GM12891 (cell line): ENCODE results near the gene SEPTIN10.
"Not testable (repeated sequence)": the region's sequence is repeated elsewhere in the genome, so short reads cannot be mapped to it uniquely, and the experiment has no call there.

Experiments used
- DNase-seq: peaks from one replicate; pipeline ENCODE4 v3.0.0; 2011; ENCODE audit warnings: low spot score; ENCODE audit not compliant: insufficient read length
- FAIRE-seq: peaks from 2 replicates; lab custom pipeline; 2011; peaks lifted over from hg19 to GRCh38; lab: Jason Lieb, UNC
- PAX5 ChIP-seq: IDR thresholded peaks from 2 replicates; pipeline ENCODE4 v1.6.1; 2011; ENCODE audit warnings: low read length, moderate library complexity, mild to moderate bottlenecking; ENCODE audit not compliant: insufficient read depth, severe bottlenecking
- POLR2A ChIP-seq: IDR thresholded peaks from 2 replicates; pipeline ENCODE4 v1.6.1; 2011; ENCODE audit warnings: low read depth, low read length, control low read depth
- POLR2AphosphoS5 ChIP-seq: IDR thresholded peaks from 2 replicates; pipeline ENCODE4 v1.6.1; 2011; ENCODE audit warnings: low read depth, low read length, control low read depth
- POU2F2 ChIP-seq: IDR thresholded peaks from 2 replicates; pipeline ENCODE4 v1.6.1; 2011; ENCODE audit warnings: low read depth, mild to moderate bottlenecking, control low read depth, low read length, moderate library complexity
- SPI1 ChIP-seq: IDR thresholded peaks from 2 replicates; pipeline ENCODE4 v1.6.1; 2011; ENCODE audit warnings: low read depth, low read length, control low read depth
- TAF1 ChIP-seq: IDR thresholded peaks from 2 replicates; pipeline ENCODE4 v1.6.1; 2011; ENCODE audit warnings: low read depth, low read length, control low read depth

The SEPTIN10 gene

GRCh38 chr2:109554758-109555157, 59.0 kb downstream of the SEPTIN10 start:
- TF ChIP-seq SPI1 (no peak), PAX5 (no peak), POLR2A (no peak), POLR2AphosphoS5 (no peak), POU2F2 (no peak), TAF1 (no peak)
- FAIRE-seq = no peak
- no peak for DNase-seq

GRCh38 chr2:109549016-109549590, 64.7 kb downstream of the SEPTIN10 start:
- TF ChIP-seq POU2F2 (no peak), POLR2AphosphoS5 (no peak), TAF1 (no peak), PAX5 (no peak), POLR2A (no peak), SPI1 (no peak)
- FAIRE-seq (no peak), DNase-seq (no peak)

GRCh38 chr2:109547280-109547679, 66.5 kb downstream of the SEPTIN10 start:
- TF ChIP-seq PAX5 (no peak), POLR2AphosphoS5 (no peak), POU2F2 (no peak), POLR2A (no peak), TAF1 (no peak), SPI1 (no peak)
- no peak for DNase-seq
- no peak for FAIRE-seq

DNA sequence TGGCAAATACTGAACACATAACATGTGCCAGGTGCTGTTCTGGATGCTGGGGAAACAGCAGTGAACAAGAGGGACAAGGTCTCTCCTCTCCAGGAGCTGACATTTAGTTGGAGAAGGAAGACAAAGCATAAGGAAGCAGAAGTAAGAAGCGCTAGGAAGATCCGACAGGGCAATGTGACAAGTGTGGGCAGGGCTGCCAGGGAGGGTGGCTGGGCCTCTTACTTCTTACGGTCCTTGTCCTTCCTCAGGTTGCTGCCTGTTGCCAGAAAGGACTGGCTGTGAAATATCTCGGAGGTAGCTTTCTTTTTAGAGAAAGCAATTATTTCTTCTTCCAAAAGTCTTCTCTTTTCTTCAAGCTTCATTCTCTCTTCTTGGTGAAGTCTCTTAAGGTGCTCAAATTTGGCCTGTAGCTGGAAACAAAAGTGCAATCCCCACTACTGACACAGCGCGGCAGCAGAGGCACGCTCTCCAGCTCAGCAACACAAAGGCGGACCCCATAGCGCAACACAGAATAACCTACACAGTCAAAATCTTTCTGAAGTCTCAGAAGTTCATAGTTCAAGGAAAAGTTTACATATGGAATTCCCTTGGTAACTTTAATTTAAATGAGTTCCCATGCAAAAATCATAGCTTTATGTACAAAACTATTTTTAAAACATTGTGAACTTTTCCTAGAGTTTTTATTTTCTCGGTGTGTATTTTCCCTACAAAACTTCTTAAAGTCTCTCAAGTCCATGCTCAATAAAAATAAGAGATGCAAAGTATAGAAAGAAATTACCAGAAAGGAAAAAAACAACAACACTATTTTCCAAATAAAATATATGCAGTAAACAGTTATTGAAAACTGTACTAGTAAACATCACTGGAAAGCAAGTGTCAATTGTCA, 67.7 kb downstream of the SEPTIN10 start:
- TF ChIP-seq SPI1 (no peak), POLR2AphosphoS5 (no peak), POU2F2 (no peak), POLR2A (no peak), TAF1 (no peak), PAX5 (no peak)
- FAIRE-seq = peak; percentile 91

DNA sequence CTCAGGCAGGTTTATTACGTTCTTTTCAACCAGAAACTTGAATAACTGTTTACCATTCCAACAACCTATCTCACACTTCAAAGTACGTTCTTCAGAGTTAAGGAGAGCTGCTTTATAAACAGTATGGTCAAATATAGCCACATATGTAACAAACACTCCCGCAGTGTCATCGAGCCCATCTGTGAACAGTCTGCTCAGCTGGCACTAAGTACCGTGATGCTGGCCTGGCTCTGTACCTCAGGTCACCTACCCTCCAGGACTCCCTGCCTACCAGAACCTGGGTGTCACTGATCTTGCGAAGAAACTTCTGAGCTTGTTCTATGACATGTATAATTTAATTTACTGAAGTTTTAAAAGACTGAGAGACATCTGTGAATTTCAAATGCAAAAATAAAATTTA, 71.4 kb downstream of the SEPTIN10 start:
- no peak for DNase-seq
- no peak for FAIRE-seq
- TF ChIP-seq POLR2AphosphoS5 (no peak), POLR2A (no peak), TAF1 (no peak), POU2F2 (no peak), PAX5 (no peak), SPI1 (no peak)

More for the DNA sequence above, 67.7 kb downstream of the SEPTIN10 start:
- DNase-seq = no peak

DNA sequence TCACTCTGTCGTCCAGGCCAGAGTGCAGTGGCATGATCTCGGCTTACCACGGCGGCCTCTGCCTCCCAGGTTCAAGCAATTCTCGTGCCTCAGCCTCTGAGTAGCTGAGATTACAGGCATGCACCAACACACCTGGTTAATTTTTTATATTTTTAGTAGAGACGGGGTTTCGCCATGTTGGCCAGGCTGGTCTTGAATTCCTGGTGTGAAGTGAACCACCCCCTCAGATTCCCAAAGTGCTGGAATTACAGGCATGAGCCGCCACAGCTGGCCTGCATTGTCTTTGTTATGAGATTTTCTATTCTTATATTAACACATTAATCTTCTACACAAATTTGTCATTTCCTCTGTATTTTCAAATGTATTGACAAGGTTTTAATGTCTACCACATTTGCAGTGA, 75.2 kb downstream of the SEPTIN10 start:
- TF ChIP-seq TAF1 = no peak
- TF ChIP-seq PAX5 = no peak
- no peak for TF ChIP-seq POLR2A
- TF ChIP-seq SPI1 = no peak
- no peak for FAIRE-seq
- DNase-seq = no peak

- no peak for DNase-seq
- no peak for FAIRE-seq
- TF ChIP-seq PAX5 = no peak
- no peak for TF ChIP-seq POU2F2
- no peak for TF ChIP-seq POLR2A
Measured at GRCh38 chr2:109537565-109538222, 76.1 kb downstream of the SEPTIN10 start.

DNA sequence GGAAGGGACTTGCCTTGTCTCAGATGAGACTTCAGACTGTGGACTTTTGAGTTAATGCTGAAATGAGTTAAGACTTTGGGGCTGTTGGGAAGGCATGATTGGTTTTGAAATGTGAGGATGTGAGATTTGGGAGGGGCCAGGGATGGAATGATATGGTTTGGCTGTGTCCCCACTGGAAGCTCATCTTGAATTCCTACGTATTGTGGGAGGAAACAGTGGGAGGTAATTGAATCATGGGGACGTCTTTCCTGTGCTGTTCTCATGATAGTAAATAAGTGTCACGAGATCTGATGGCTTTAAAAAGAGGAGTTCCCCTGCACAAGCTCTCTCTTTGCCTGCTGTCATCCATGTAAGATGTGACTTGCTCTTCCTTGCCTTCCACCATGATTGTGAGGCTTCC, 77.2 kb downstream of the SEPTIN10 start:
- FAIRE-seq, DNase-seq: not testable (repeated sequence)

DNA sequence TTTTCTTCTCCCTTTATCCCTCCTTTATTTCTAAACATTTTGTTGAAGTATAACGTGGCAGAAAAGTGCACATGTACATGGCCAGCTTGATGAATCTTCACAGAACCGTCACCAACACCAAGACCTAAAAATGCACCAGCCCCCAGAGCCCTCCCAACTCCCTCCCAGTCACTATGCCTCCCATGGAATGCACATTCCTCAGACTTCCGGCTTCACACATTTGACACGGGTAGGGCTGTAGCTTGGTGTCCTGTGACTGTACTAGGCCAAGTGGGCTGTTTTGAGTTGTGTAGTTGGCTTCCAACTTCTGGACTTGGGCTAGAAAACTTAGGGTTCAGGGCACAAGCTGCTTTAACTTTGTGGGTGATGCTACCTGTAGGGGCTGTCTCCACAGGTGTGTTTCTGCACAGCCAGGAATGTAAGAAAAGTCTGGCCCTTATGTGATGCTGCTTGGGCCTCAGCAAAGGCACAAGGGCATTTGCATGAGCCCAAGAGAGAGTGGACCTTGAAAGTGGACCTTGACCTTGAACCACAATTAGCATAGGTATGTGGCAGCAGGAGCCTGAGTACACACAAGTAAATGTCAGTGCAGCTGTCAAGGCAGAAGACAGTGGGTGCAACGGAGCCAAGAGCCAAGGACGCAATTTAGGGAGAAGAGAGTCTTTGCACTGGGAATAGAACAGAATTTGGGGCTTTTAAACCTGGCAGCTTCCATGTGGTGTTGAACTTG, 78.4 kb downstream of the SEPTIN10 start:
- FAIRE-seq (no peak), DNase-seq (no peak)
- TF ChIP-seq PAX5 = no peak
- TF ChIP-seq POLR2AphosphoS5 = no peak
- no peak for TF ChIP-seq POLR2A
- TF ChIP-seq POU2F2 = no peak
